HepG2 (cell line): ENCODE measurements around the gene ZKSCAN4. TPM values are rescaled to one million over a fixed set of nuclear protein-coding genes. Genes with fewer than 3 reads are reported as not detected.
A peak's percentile ranks its signal among the peaks of the same experiment; 100 is the strongest.

Experiments
- ATAC-seq: fragments of 200-7000 bp; cut with Tn5 transposase; 3 replicates; pipeline ENCODE4 v1.9.1; 2020; ENCODE audit warnings: mild to moderate bottlenecking, moderate library complexity
- BruUV-seq: library from RNA; stranded (reverse); fragments of 400-500 nt; replicated peaks from 2 replicates; lab custom pipeline; 2021; lab: Mats Ljungman, UMichigan
- CTCF ChIA-PET: fragments of 300-600 bp; formaldehyde crosslinking; extraction: SDS; loops from one replicate; lab custom pipeline; 2021; ENCODE audit warnings: low total read pairs, inconsistent platforms, low intra/inter-chr PET ratio; lab: Yijun Ruan, JAX
- POLR2A ChIA-PET: fragments of 350-600 bp; sonication (Branson Sonifier 250); formaldehyde crosslinking; loops from one replicate; lab custom pipeline; 2020; ENCODE audit warnings: antibody characterized with exemption, inconsistent platforms; lab: Yijun Ruan, JAX
- DNase-seq: peaks from one replicate; pipeline ENCODE4 v3.0.0-alpha.2; 2015; ENCODE audit warnings: low spot score
- FAIRE-seq: peaks from 3 replicates; lab custom pipeline; 2011; peaks lifted over from hg19 to GRCh38; lab: Jason Lieb, UNC
- H2AFZ ChIP-seq: one replicate; pipeline ENCODE4 v1.6.1; 2011; ENCODE audit warnings: low read length, inconsistent platforms
- H3K27ac ChIP-seq: fragments of 300-600 bp; 3 replicates; pipeline ENCODE4 v1.8.0; 2011; ENCODE audit warnings: mixed run types, mild to moderate bottlenecking, mixed read lengths, low read length, inconsistent platforms; ENCODE audit not compliant: insufficient read depth; ENCODE audit errors: extremely low read length
- H3K27me3 ChIP-seq, 2 experiments: fragments of 200-600 bp in 1 of 2; 2 replicates in 1 of 2; 3 replicates in 1 of 2; pipeline versions ENCODE4 v1.6.0 to v1.8.0; 2011; ENCODE audit warnings: low read length in 2 of 2, mild to moderate bottlenecking in 2 of 2, moderate library complexity in 2 of 2, inconsistent platforms in 1 of 2; ENCODE audit not compliant: insufficient read depth in 2 of 2, control insufficient read depth in 1 of 2
- H3K36me3 ChIP-seq, 2 experiments: fragments of 200-600 bp in 1 of 2; replicated peaks in 1 of 2; 2 replicates in 1 of 2; 3 replicates in 1 of 2; pipeline versions ENCODE4 v1.5.1 to v1.8.0; 2011; ENCODE audit warnings: low read length in 2 of 2, inconsistent platforms in 1 of 2; ENCODE audit not compliant: insufficient read depth in 2 of 2, control insufficient read depth in 1 of 2
- H3K4me1 ChIP-seq: 2 replicates; pipeline ENCODE4 v1.5.1; 2012; ENCODE audit warnings: low read length, inconsistent platforms; ENCODE audit not compliant: insufficient read depth
- H3K4me2 ChIP-seq: 2 replicates; pipeline ENCODE4 v1.6.0; 2011; ENCODE audit warnings: low read depth, low read length, inconsistent platforms
- H3K4me3 ChIP-seq, 3 experiments: fragments of 200-600 bp in 1 of 3; sonication (generic), shearing (Covaris generic) in 1 of 3; replicated peaks in 1 of 3; 2 replicates each; pipeline ENCODE4 v1.5.1; 2011 to 2016; ENCODE audit warnings: low read length in 3 of 3, inconsistent platforms in 2 of 3, low read depth in 2 of 3, mild to moderate bottlenecking in 2 of 3, control low read depth in 1 of 3, mixed read lengths in 1 of 3; ENCODE audit not compliant: insufficient read depth in 1 of 3
- H3K79me2 ChIP-seq: one replicate; pipeline ENCODE4 v1.6.1; 2011; ENCODE audit warnings: low read length, inconsistent platforms; ENCODE audit not compliant: insufficient read depth
- H3K9ac ChIP-seq: 2 replicates; pipeline ENCODE4 v1.6.0; 2011; ENCODE audit warnings: mild to moderate bottlenecking, low read depth, low read length, inconsistent platforms; ENCODE audit not compliant: insufficient read depth
- H3K9me3 ChIP-seq: 2 replicates; pipeline ENCODE4 v1.5.1; 2012; ENCODE audit warnings: mild to moderate bottlenecking, low read length
- H4K20me1 ChIP-seq: 2 replicates; pipeline ENCODE4 v1.6.0; 2011; ENCODE audit warnings: inconsistent platforms, mild to moderate bottlenecking, low read length, moderate library complexity; ENCODE audit not compliant: insufficient read depth
- BRD4 ChIP-seq: sonication (generic); formaldehyde crosslinking; IDR thresholded peaks from 2 replicates; pipeline ENCODE4 v1.4.0; 2020; ENCODE audit warnings: missing genetic modification reagents
- CBX2 ChIP-seq, 2 experiments: fragments of 200-600 bp in 1 of 2; sonication (generic); formaldehyde crosslinking in 1 of 2; IDR thresholded peaks; 2 replicates each; pipeline versions ENCODE4 v1.7.0 to v1.8.1; 2018 to 2022; ENCODE audit warnings: low read depth in 2 of 2, low read length in 1 of 2, mild to moderate bottlenecking in 1 of 2, missing genetic modification reagents in 1 of 2
- ELK4 ChIP-seq: sonication (generic); formaldehyde crosslinking; IDR thresholded peaks from 2 replicates; pipeline ENCODE4 v1.9.0; 2021; ENCODE audit warnings: missing genetic modification reagents, borderline replicate concordance
- HNRNPH1 ChIP-seq: fragments of 200-400 bp; formaldehyde crosslinking; optimal IDR thresholded peaks from 2 replicates; pipeline ENCODE3; 2017; ENCODE audit warnings: mild to moderate bottlenecking, low read depth, low read length
- PHB2 ChIP-seq: fragments of 450-650 bp; IDR thresholded peaks from 2 replicates; pipeline ENCODE4 v1.6.1; 2018; ENCODE audit not compliant: partially characterized antibody
- PLRG1 ChIP-seq: fragments of 450-650 bp; conservative IDR thresholded peaks from 2 replicates; pipeline ENCODE4 v1.6.1; 2016
- REST ChIP-seq, 2 experiments: IDR thresholded peaks; 2 replicates each; pipeline ENCODE4 v1.6.1; 2011 to 2012; ENCODE audit warnings: low read length in 2 of 2, borderline replicate concordance in 1 of 2, low read depth in 1 of 2, mild to moderate bottlenecking in 1 of 2, moderate library complexity in 1 of 2
- SAP130 ChIP-seq: IDR thresholded peaks from 2 replicates; pipeline ENCODE4 v1.6.1; 2016; ENCODE audit warnings: low read depth
- ZC3H4 ChIP-seq: sonication (generic); formaldehyde crosslinking; IDR thresholded peaks from 2 replicates; pipeline ENCODE4 v1.4.0; 2020; ENCODE audit warnings: missing genetic modification reagents, borderline replicate concordance
- ZKSCAN5 ChIP-seq: sonication (generic); formaldehyde crosslinking; IDR thresholded peaks from 2 replicates; pipeline ENCODE4 v1.5.1; 2020; ENCODE audit warnings: mild to moderate bottlenecking, missing genetic modification reagents
- ZNF225 ChIP-seq: sonication (generic); formaldehyde crosslinking; IDR thresholded peaks from 2 replicates; pipeline ENCODE4 v1.4.0; 2020; ENCODE audit warnings: mild to moderate bottlenecking, missing genetic modification reagents
- WGBS: methylation state at CpG from one replicate; pipeline ENCODE4 v1.1.6; 2017; ENCODE audit warnings: low lambda C conversion rate; 5-methylcytosine and 5-hydroxymethylcytosine counted together
- in situ Hi-C: cut with HindIII; loops from 2 replicates; pipeline ENCODE4 v1.10.0; 2017; ENCODE audit warnings: low pct_unique_long_range_greater_than_20kb; ENCODE audit not compliant: extremely low pct_ligation_motif_present
- intact Hi-C: fragments of 100-400 bp; cut with micrococcal nuclease; formaldehyde crosslinking; loops from one replicate; pipeline ENCODE4 v1.10.0; 2022; ENCODE audit not compliant: unreplicated experiment
- polyA plus RNA-seq, 8 experiments: library from polyadenylated mRNA; depleted of rRNA in 3 of 8; stranded (reverse) in 7 of 8; unstranded in 1 of 8; fragments of >200 nt; fragmentation: Illumina TruSeq in 4 of 8; extraction: Trizol in 4 of 8; gene quantifications; 2 replicates each; pipeline versions ENCODE4 v1.2.1 to v1.2.3, GENCODE V29; 2011 to 2016; ENCODE audit warnings: low read depth in 4 of 8, missing spikeins in 1 of 8, mixed read lengths in 1 of 8; ENCODE audit not compliant: insufficient read depth in 1 of 8
- total RNA-seq, 5 experiments: library from RNA; depleted of rRNA; stranded (reverse); fragments of >200 nt; fragmentation: Illumina TruSeq; extraction: Trizol; gene quantifications; 2 replicates each; pipeline ENCODE4 v1.2.3, GENCODE V29; 2016; ENCODE audit warnings: low read depth in 1 of 5

The ZKSCAN4 gene
- total and polyA plus RNA-seq, 2 of the 13 experiments (the other 11 are each of a cell fraction or from before 2014, with no cell fraction given), result 2.9 to 7.8 TPM

GRCh38 chr6:28212510-28213212 is 39.4 kb downstream of the ZKSCAN4 start:
- intact Hi-C loops (no loop called here), in situ Hi-C loops (no loop called here)
- FAIRE-seq (no peak), ATAC-seq (peak; percentile 63), DNase-seq (peak; percentile 79)
- peak overlapping the region; percentile 84 for H3K4me2 ChIP-seq
- peaks cover 3 to 18% of the 10 kb centered on the region in 2 experiments for H3K27me3 ChIP-seq
- no peaks in the 10 kb centered on the region for H3K36me3 ChIP-seq
- POLR2A ChIA-PET, result interaction anchor here (1.6 to 2.3 kb wide), 2 partner anchors 51 to 71 kb away, joined by 4 to 7 read pairs; partner anchors contain the start of gene ZKSCAN8
- no TSS peak for BruUV-seq
- H4K20me1 ChIP-seq, result no peaks in the 10 kb centered on the region
- CTCF ChIA-PET, result no interaction called here
- H3K9ac ChIP-seq, result peak overlapping the region; percentile 53; the same call in 1 of the 2 replicates
- peaks cover 52% of the 10 kb centered on the region for H3K4me1 ChIP-seq
- H3K9me3 ChIP-seq, result no peaks in the 10 kb centered on the region
- H3K4me3 ChIP-seq, result peak overlapping the region; percentile 48 to 75 (median 69)
- H3K27ac ChIP-seq, result no peak overlapping the region
- H2AFZ ChIP-seq, result peak overlapping the region; percentile 91
- H3K79me2 ChIP-seq, result no peaks in the 10 kb centered on the region
- under 1% methylated on average over 21 of the region's 21 CpGs for WGBS
- TF ChIP-seq ZKSCAN5 (CRISPR knock-in tag) (no peak), PHB2 (no peak), REST (IDR thresholded peaks at IDR 0.05; ENCODE audit: borderline replicate concordance in 1 of 2, low read depth in 1 of 2, low read length in 2 of 2) (no peak), ELK4 (CRISPR knock-in tag) (no peak), CBX2 (IDR thresholded peaks at IDR 0.05; ENCODE audit: low read depth, low read length) (no peak), CBX2 (CRISPR knock-in tag; IDR thresholded peaks at IDR 0.05; ENCODE audit: low read depth) (peak; percentile 47; the same call in 1 of the 2 replicates), BRD4 (CRISPR knock-in tag) (no peak), SAP130 (CRISPR knock-in tag) (peak; percentile 69), ZC3H4 (CRISPR knock-in tag) (no peak), HNRNPH1 (no peak), ZNF225 (CRISPR knock-in tag) (no peak), PLRG1 (no peak)
